ENCODE data around the gene MARCHF4.

Gene MARCHF4

GRCh38 chr2:216351172-216351925, 20.9 kb downstream of the MARCHF4 start:
- Histone ChIP-seq H3K9ac (ENCODE audit: low read depth in 1 of 2, low read length in 2 of 2) (no peak overlapping the region), H3K9me3 (ENCODE audit: control insufficient read depth in 2 of 2, low read length in 2 of 2) (no peaks in the 10 kb centered on the region), H3K4me1 (ENCODE audit: control insufficient read depth in 2 of 2, insufficient read depth in 2 of 2, low read length in 2 of 2) (no peaks in the 10 kb centered on the region), H3K4me3 (ENCODE audit: low read length in 2 of 2) (no peak overlapping the region), H3K36me3 (ENCODE audit: control insufficient read depth in 2 of 2, insufficient read depth in 2 of 2, low read length in 2 of 2) (no peaks in the 10 kb centered on the region), H3K27me3 (ENCODE audit: control insufficient read depth in 2 of 2, insufficient read depth in 2 of 2, low read length in 2 of 2) (no peaks in the 10 kb centered on the region), H3K27ac (ENCODE audit: low read depth in 2 of 2, low read length in 2 of 2) (no peak overlapping the region)

- Histone ChIP-seq H3K27me3 (ENCODE audit: control insufficient read depth in 2 of 2, insufficient read depth in 2 of 2, low read length in 2 of 2) (no peaks in the 10 kb centered on the region), H3K4me3 (ENCODE audit: low read length in 2 of 2) (no peak overlapping the region), H3K4me1 (ENCODE audit: control insufficient read depth in 2 of 2, insufficient read depth in 2 of 2, low read length in 2 of 2) (no peaks in the 10 kb centered on the region), H3K9ac (ENCODE audit: low read depth in 1 of 2, low read length in 2 of 2) (no peak overlapping the region), H3K27ac (ENCODE audit: low read depth in 2 of 2, low read length in 2 of 2) (no peak overlapping the region), H3K36me3 (ENCODE audit: control insufficient read depth in 2 of 2, insufficient read depth in 2 of 2, low read length in 2 of 2) (no peaks in the 10 kb centered on the region), H3K9me3 (ENCODE audit: control insufficient read depth in 2 of 2, low read length in 2 of 2) (no peaks in the 10 kb centered on the region)
These were observed 22.0 kb downstream of the MARCHF4 start for GRCh38 chr2:216350214-216350791.

GRCh38 chr2:216349366-216349765, 22.9 kb downstream of the MARCHF4 start:
- no peak overlapping the region for H3K9ac ChIP-seq (ENCODE audit: low read depth in 1 of 2, low read length in 2 of 2)
- no peak overlapping the region for H3K4me3 ChIP-seq (ENCODE audit: low read length in 2 of 2)
- H3K27me3 ChIP-seq (ENCODE audit: control insufficient read depth in 2 of 2, insufficient read depth in 2 of 2, low read length in 2 of 2) = no peaks in the 10 kb centered on the region
- H3K36me3 ChIP-seq (ENCODE audit: control insufficient read depth in 2 of 2, insufficient read depth in 2 of 2, low read length in 2 of 2) = no peaks in the 10 kb centered on the region
- H3K9me3 ChIP-seq (ENCODE audit: control insufficient read depth in 2 of 2, low read length in 2 of 2) = no peaks in the 10 kb centered on the region
- H3K4me1 ChIP-seq (ENCODE audit: control insufficient read depth in 2 of 2, insufficient read depth in 2 of 2, low read length in 2 of 2) = no peaks in the 10 kb centered on the region
- no peak overlapping the region for H3K27ac ChIP-seq (ENCODE audit: low read depth in 2 of 2, low read length in 2 of 2)

GRCh38 chr2:216348756-216349308, 23.5 kb downstream of the MARCHF4 start:
- H3K36me3 ChIP-seq (ENCODE audit: control insufficient read depth in 2 of 2, insufficient read depth in 2 of 2, low read length in 2 of 2) = no peaks in the 10 kb centered on the region
- no peaks in the 10 kb centered on the region for H3K9me3 ChIP-seq (ENCODE audit: control insufficient read depth in 2 of 2, low read length in 2 of 2)
- no peak overlapping the region for H3K9ac ChIP-seq (ENCODE audit: low read depth in 1 of 2, low read length in 2 of 2)
- no peak overlapping the region for H3K27ac ChIP-seq (ENCODE audit: low read depth in 2 of 2, low read length in 2 of 2)
- H3K27me3 ChIP-seq (ENCODE audit: control insufficient read depth in 2 of 2, insufficient read depth in 2 of 2, low read length in 2 of 2) = no peaks in the 10 kb centered on the region
- no peaks in the 10 kb centered on the region for H3K4me1 ChIP-seq (ENCODE audit: control insufficient read depth in 2 of 2, insufficient read depth in 2 of 2, low read length in 2 of 2)
- no peak overlapping the region for H3K4me3 ChIP-seq (ENCODE audit: low read length in 2 of 2)

GRCh38 chr2:216346781-216347180, 25.5 kb downstream of the MARCHF4 start:
- Histone ChIP-seq H3K9me3 (ENCODE audit: control insufficient read depth in 2 of 2, low read length in 2 of 2) (no peaks in the 10 kb centered on the region), H3K36me3 (ENCODE audit: control insufficient read depth in 2 of 2, insufficient read depth in 2 of 2, low read length in 2 of 2) (no peaks in the 10 kb centered on the region), H3K4me1 (ENCODE audit: control insufficient read depth in 2 of 2, insufficient read depth in 2 of 2, low read length in 2 of 2) (no peaks in the 10 kb centered on the region), H3K27me3 (ENCODE audit: control insufficient read depth in 2 of 2, insufficient read depth in 2 of 2, low read length in 2 of 2) (no peaks in the 10 kb centered on the region), H3K4me3 (ENCODE audit: low read length in 2 of 2) (no peak overlapping the region), H3K27ac (ENCODE audit: low read depth in 2 of 2, low read length in 2 of 2) (no peak overlapping the region), H3K9ac (ENCODE audit: low read depth in 1 of 2, low read length in 2 of 2) (no peak overlapping the region)

- Histone ChIP-seq H3K9me3 (ENCODE audit: control insufficient read depth in 2 of 2, low read length in 2 of 2) (no peaks in the 10 kb centered on the region), H3K36me3 (ENCODE audit: control insufficient read depth in 2 of 2, insufficient read depth in 2 of 2, low read length in 2 of 2) (no peaks in the 10 kb centered on the region), H3K27me3 (ENCODE audit: control insufficient read depth in 2 of 2, insufficient read depth in 2 of 2, low read length in 2 of 2) (no peaks in the 10 kb centered on the region), H3K4me3 (ENCODE audit: low read length in 2 of 2) (no peak overlapping the region), H3K9ac (ENCODE audit: low read depth in 1 of 2, low read length in 2 of 2) (no peak overlapping the region), H3K4me1 (ENCODE audit: control insufficient read depth in 2 of 2, insufficient read depth in 2 of 2, low read length in 2 of 2) (peaks cover 0 to under 1% of the 10 kb centered on the region in 2 donors), H3K27ac (ENCODE audit: low read depth in 2 of 2, low read length in 2 of 2) (no peak overlapping the region)
These were observed 26.4 kb downstream of the MARCHF4 start for GRCh38 chr2:216345846-216346245.

- H3K9ac ChIP-seq (ENCODE audit: low read depth in 1 of 2, low read length in 2 of 2) = no peak overlapping the region
- H3K4me3 ChIP-seq (ENCODE audit: low read length in 2 of 2) = no peak overlapping the region
- no peaks in the 10 kb centered on the region for H3K36me3 ChIP-seq (ENCODE audit: control insufficient read depth in 2 of 2, insufficient read depth in 2 of 2, low read length in 2 of 2)
- no peaks in the 10 kb centered on the region for H3K27me3 ChIP-seq (ENCODE audit: control insufficient read depth in 2 of 2, insufficient read depth in 2 of 2, low read length in 2 of 2)
- H3K27ac ChIP-seq (ENCODE audit: low read depth in 2 of 2, low read length in 2 of 2) = no peak overlapping the region
- H3K4me1 ChIP-seq (ENCODE audit: control insufficient read depth in 2 of 2, insufficient read depth in 2 of 2, low read length in 2 of 2) = peaks cover 0 to 3% of the 10 kb centered on the region in 2 donors
- no peaks in the 10 kb centered on the region for H3K9me3 ChIP-seq (ENCODE audit: control insufficient read depth in 2 of 2, low read length in 2 of 2)
These were observed 27.4 kb downstream of the MARCHF4 start for GRCh38 chr2:216344950-216345300.

- H3K4me1 ChIP-seq (ENCODE audit: control insufficient read depth in 2 of 2, insufficient read depth in 2 of 2, low read length in 2 of 2) = peaks cover 0 to 3% of the 10 kb centered on the region in 2 donors
- no peak overlapping the region for H3K9ac ChIP-seq (ENCODE audit: low read depth in 1 of 2, low read length in 2 of 2)
- H3K27me3 ChIP-seq (ENCODE audit: control insufficient read depth in 2 of 2, insufficient read depth in 2 of 2, low read length in 2 of 2) = no peaks in the 10 kb centered on the region
- no peaks in the 10 kb centered on the region for H3K36me3 ChIP-seq (ENCODE audit: control insufficient read depth in 2 of 2, insufficient read depth in 2 of 2, low read length in 2 of 2)
- H3K4me3 ChIP-seq (ENCODE audit: low read length in 2 of 2) = no peak overlapping the region
- H3K27ac ChIP-seq (ENCODE audit: low read depth in 2 of 2, low read length in 2 of 2) = no peak overlapping the region
- H3K9me3 ChIP-seq (ENCODE audit: control insufficient read depth in 2 of 2, low read length in 2 of 2) = no peaks in the 10 kb centered on the region
These were observed 27.9 kb downstream of the MARCHF4 start for GRCh38 chr2:216344206-216344949.

- peaks cover 0 to 3% of the 10 kb centered on the region in 2 donors for H3K4me1 ChIP-seq (ENCODE audit: control insufficient read depth in 2 of 2, insufficient read depth in 2 of 2, low read length in 2 of 2)
- no peaks in the 10 kb centered on the region for H3K9me3 ChIP-seq (ENCODE audit: control insufficient read depth in 2 of 2, low read length in 2 of 2)
- H3K9ac ChIP-seq (ENCODE audit: low read depth in 1 of 2, low read length in 2 of 2) = no peak overlapping the region
- H3K27ac ChIP-seq (ENCODE audit: low read depth in 2 of 2, low read length in 2 of 2) = no peak overlapping the region
- no peaks in the 10 kb centered on the region for H3K36me3 ChIP-seq (ENCODE audit: control insufficient read depth in 2 of 2, insufficient read depth in 2 of 2, low read length in 2 of 2)
- H3K4me3 ChIP-seq (ENCODE audit: low read length in 2 of 2) = no peak overlapping the region
- no peaks in the 10 kb centered on the region for H3K27me3 ChIP-seq (ENCODE audit: control insufficient read depth in 2 of 2, insufficient read depth in 2 of 2, low read length in 2 of 2)
These were observed 28.9 kb downstream of the MARCHF4 start for GRCh38 chr2:216343221-216343980.

Data from mucosa of rectum (tissue), 2 donors.